Left lung (tissue), 10 donors: Measurements from ENCODE around the gene FOSL1. TPM values are rescaled to one million over a fixed set of nuclear protein-coding genes. Genes with fewer than 3 reads are reported as not detected.

Experiments
- ATAC-seq: fragments of 200-7000 bp; cut with Tn5 transposase; one replicate; pipeline ENCODE4 v1.9.1; 2020; ENCODE audit warnings: moderate library complexity
- DNase-seq, 4 donors: peaks; one replicate each; pipeline ENCODE4 v3.0.0-alpha.2; 2013 to 2020
- H3K27ac ChIP-seq, 2 donors: fragments of 200-600 bp; sonication (generic) in 1 of 2; one replicate each; pipeline versions ENCODE4 v1.5.0 to v1.8.0; 2020 to 2021
- H3K27me3 ChIP-seq, 2 donors: fragments of 200-600 bp; sonication (generic) in 1 of 2; one replicate each; pipeline versions ENCODE4 v1.5.0 to v1.8.0; 2020 to 2021
- H3K36me3 ChIP-seq, 2 donors: fragments of 200-600 bp; sonication (generic) in 1 of 2; one replicate each; pipeline versions ENCODE4 v1.5.0 to v1.8.0; 2020 to 2021
- H3K4me1 ChIP-seq, 2 donors: fragments of 200-600 bp; one replicate each; pipeline ENCODE4 v1.8.0; 2021
- H3K4me3 ChIP-seq, 2 donors: fragments of 200-600 bp; sonication (generic) in 1 of 2; one replicate each; pipeline versions ENCODE4 v1.5.0 to v1.8.0; 2020 to 2021; ENCODE audit warnings: mild to moderate bottlenecking in 1 of 2
- H3K9me3 ChIP-seq, 2 donors: fragments of 200-600 bp; sonication (generic) in 1 of 2; one replicate each; pipeline versions ENCODE4 v1.5.0 to v1.8.0; 2020 to 2021
- CTCF ChIP-seq, 2 donors: fragments of 200-600 bp; sonication (generic) in 1 of 2; IDR thresholded peaks; one replicate each; pipeline versions ENCODE4 v1.5.0 to v1.8.0; 2021; ENCODE audit warnings: antibody characterized with exemption in 2 of 2
- intact Hi-C, 2 donors: fragments of 100-400 bp; cut with DNase I; formaldehyde crosslinking; loops; one replicate each; pipeline versions ENCODE4 v1.11.2 to v1.14.2; 2022
- polyA plus RNA-seq, 6 donors: library from polyadenylated mRNA; unstranded; fragments of 120-200 nt; gene quantifications; one replicate each; pipeline ENCODE4 v1.2.1, GENCODE V29; 2013; ENCODE audit not compliant: insufficient read length in 6 of 6
- total RNA-seq, 2 donors: library from RNA; stranded (reverse); fragmentation: NEBNext Ultra II Directional; extraction: Animal tissue kit (Norgen Biotek cat#: 25700); gene quantifications; one replicate each; pipeline ENCODE4 v1.2.1, GENCODE V29; 2021
- donor health status: DM: no; HTN: yes; CAD: no.
- donor health status: DM: no; HTN: no; CAD: no.

Gene FOSL1
- total and polyA plus RNA-seq, 8 donors, result 0.17 to 16.3 (median 0.22) TPM; not detected in 2

DNA sequence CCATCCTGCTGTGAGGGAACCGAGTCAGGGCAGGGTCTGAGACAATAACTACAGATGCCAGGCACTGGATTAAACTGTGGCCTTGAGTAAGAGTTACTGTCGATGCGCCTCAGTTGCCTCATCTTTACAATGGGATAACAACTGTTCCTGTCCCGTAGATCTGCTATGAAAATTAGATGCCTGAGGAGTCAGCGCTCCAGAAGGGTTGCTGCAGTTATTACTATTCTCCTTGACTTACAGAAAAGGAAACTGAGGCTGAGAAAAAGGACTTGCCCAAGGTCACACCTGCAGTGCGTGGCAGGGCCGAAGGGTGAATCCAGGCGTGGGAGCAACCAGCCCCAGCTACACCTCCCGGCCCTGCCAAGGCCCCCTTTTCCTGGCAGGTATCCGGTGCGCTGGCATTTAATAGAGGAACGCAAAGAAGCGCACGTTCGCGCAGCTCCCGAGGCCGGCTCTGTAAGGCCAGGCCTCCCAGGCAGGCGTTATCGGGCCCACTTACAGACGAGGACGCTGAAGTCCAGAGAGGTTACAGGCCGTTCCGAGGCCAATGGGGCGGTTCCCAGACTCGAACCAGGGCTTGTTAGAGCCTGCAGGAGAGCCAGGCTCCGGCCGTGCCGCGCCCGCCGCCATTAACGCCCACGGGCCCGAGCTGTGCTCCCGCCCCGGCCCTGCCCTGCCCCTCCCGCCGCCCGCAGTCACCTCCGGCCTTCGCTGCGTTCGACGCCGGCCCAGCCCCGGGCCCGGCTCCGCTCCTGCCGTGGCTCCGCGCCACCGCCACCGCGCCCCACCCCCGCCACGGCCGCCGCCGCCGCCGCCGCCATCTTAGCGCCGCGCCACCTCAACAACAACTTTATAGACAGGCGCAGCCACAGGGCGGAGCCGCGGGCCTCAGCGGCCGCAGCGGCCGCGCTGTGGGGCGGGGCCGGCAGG is 18.3 kb upstream of the FOSL1 start, which contains the start of gene C11orf68:
Gene C11orf68, minus strand, starts transcription at position 852 of the 930 bp plus-strand sequence. Its CDS starts 31 bp downstream, at position 821.
- peaks cover 0 to 26% of the 10 kb centered on the region in 2 donors for H3K36me3 ChIP-seq
- no peak for TF ChIP-seq CTCF (IDR thresholded peaks at IDR 0.05)
- H3K4me3 ChIP-seq, result peak within 1 kb of the TSS; percentile 94 to 98
- H3K27ac ChIP-seq, result peak within 1 kb of the TSS; percentile 91 to 94
- intact Hi-C loops, result no loop called here
- no peaks in the 10 kb centered on the region for H3K27me3 ChIP-seq
- peaks cover 41 to 56% of the 10 kb centered on the region in 2 donors for H3K4me1 ChIP-seq
- no peaks in the 10 kb centered on the region for H3K9me3 ChIP-seq
- DNase-seq (peak in 1 of 4 donors; percentile 58), ATAC-seq (no peak)

- DNase-seq (peak in 1 of 4 donors; percentile 74), ATAC-seq (no peak)
- H3K9me3 ChIP-seq, result no peaks in the 10 kb centered on the region
- peaks cover 0 to 20% of the 10 kb centered on the region in 2 donors for H3K36me3 ChIP-seq
- peak overlapping the region; percentile 91 to 98 for H3K4me3 ChIP-seq
- H3K27me3 ChIP-seq, result no peaks in the 10 kb centered on the region
- no peak for TF ChIP-seq CTCF (IDR thresholded peaks at IDR 0.05)
- peaks cover 41 to 62% of the 10 kb centered on the region in 2 donors for H3K4me1 ChIP-seq
- peak overlapping the region; percentile 91 to 94 for H3K27ac ChIP-seq
- intact Hi-C loops, result no loop called here
These were observed 17.4 kb upstream of the FOSL1 start for GRCh38 chr11:65917434-65918210.

DNA sequence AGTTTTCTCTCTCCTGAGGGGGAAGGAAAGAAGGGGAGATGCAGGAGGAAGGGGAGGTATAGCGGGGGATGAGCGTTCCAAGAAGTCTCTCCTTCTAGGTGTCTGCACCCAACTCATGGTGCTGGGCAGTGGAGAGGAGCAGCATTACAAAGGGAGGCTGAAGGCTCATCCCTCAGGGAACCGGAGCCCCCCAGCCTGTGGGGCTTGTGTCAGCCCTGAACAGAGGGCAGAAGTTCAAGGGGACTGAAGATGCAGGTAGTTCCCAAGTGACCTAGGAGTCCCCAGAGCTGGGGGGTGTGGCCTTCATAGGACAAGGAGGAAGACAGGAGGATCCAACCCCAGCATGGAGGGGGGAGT is 16.9 kb upstream of the FOSL1 start:
- H3K27me3 ChIP-seq, result no peaks in the 10 kb centered on the region
- no peaks in the 10 kb centered on the region for H3K9me3 ChIP-seq
- intact Hi-C loops, result no loop called here
- peak overlapping the region in 1 of 2 donors; percentile 94 for H3K27ac ChIP-seq
- peaks cover 0 to 15% of the 10 kb centered on the region in 2 donors for H3K36me3 ChIP-seq
- TF ChIP-seq CTCF (IDR thresholded peaks at IDR 0.05), result no peak
- DNase-seq, result no peak
- ATAC-seq, result no peak
- H3K4me1 ChIP-seq, result peaks cover 41 to 66% of the 10 kb centered on the region in 2 donors
- H3K4me3 ChIP-seq, result peak overlapping the region in 1 of 2 donors; percentile 98

- peak overlapping the region; percentile 81 to 94 for H3K27ac ChIP-seq
- intact Hi-C loops, result no loop called here
- ATAC-seq, result no peak
These were observed 16.2 kb upstream of the FOSL1 start for GRCh38 chr11:65916391-65916790.

More at GRCh38 chr11:65916391-65916790, 16.2 kb upstream of the FOSL1 start:
- Histone ChIP-seq H3K9me3 (no peaks in the 10 kb centered on the region), H3K36me3 (peaks cover 0 to 10% of the 10 kb centered on the region in 2 donors), H3K27me3 (no peaks in the 10 kb centered on the region), H3K4me1 (peaks cover 48 to 73% of the 10 kb centered on the region in 2 donors), H3K4me3 (no peak overlapping the region)
- no peak for DNase-seq
- TF ChIP-seq CTCF (IDR thresholded peaks at IDR 0.05), result no peak
